Skin epidermis (tissue), 12 donors: ENCODE results near the gene PRLH.
"Not testable (repeated sequence)": the region's sequence is repeated elsewhere in the genome, so short reads cannot be mapped to it uniquely, and the experiment has no call there.

Source experiments
- H3K27ac ChIP-seq, 21 experiments: fragments of 200-600 bp; sonication (generic) in 11 of 21; one replicate each; pipeline ENCODE4 v1.5.0; 2020; ENCODE audit warnings: mild to moderate bottlenecking in 3 of 21, inconsistent platforms in 2 of 21, moderate library complexity in 2 of 21
- H3K4me3 ChIP-seq, 7 experiments: fragments of 200-600 bp; sonication (generic) in 2 of 7; one replicate each; pipeline ENCODE4 v1.5.0; 2020; ENCODE audit warnings: inconsistent platforms in 2 of 7, mild to moderate bottlenecking in 2 of 7, moderate library complexity in 1 of 7

The PRLH gene

GRCh38 chr2:237596520-237597195, 30.3 kb downstream of the PRLH start:
- no peak overlapping the region for H3K27ac ChIP-seq

GRCh38 chr2:237597196-237598145, 31.1 kb downstream of the PRLH start:
- Histone ChIP-seq H3K27ac (no peak overlapping the region), H3K4me3 (no peak overlapping the region)

More at GRCh38 chr2:237596520-237597195, 30.3 kb downstream of the PRLH start:
- H3K4me3 ChIP-seq: no peak overlapping the region

GRCh38 chr2:237598468-237599208, 32.3 kb downstream of the PRLH start:
- Histone ChIP-seq H3K4me3 (no peak overlapping the region), H3K27ac (no peak overlapping the region)

GRCh38 chr2:237599465-237600110, 33.2 kb downstream of the PRLH start:
- Histone ChIP-seq H3K4me3 (no peak overlapping the region), H3K27ac (peak overlapping the region in 11 of 21 experiments; percentile 5 to 81 (median 37))

GRCh38 chr2:237600205-237600846, 34.0 kb downstream of the PRLH start:
- H3K27ac ChIP-seq: peak overlapping the region in 12 of 21 experiments; percentile 5 to 81 (median 40)

GRCh38 chr2:237601453-237602116, 35.2 kb downstream of the PRLH start:
- Histone ChIP-seq H3K27ac (no peak overlapping the region), H3K4me3 (no peak overlapping the region)

More at GRCh38 chr2:237600205-237600846, 34.0 kb downstream of the PRLH start:
- no peak overlapping the region for H3K4me3 ChIP-seq

- no peak overlapping the region for H3K4me3 ChIP-seq
- H3K27ac ChIP-seq: no peak overlapping the region
Measured at GRCh38 chr2:237602409-237602808, 36.0 kb downstream of the PRLH start.

- peak overlapping the region in 8 of 21 experiments; percentile 37 to 66 (median 59) for H3K27ac ChIP-seq
- no peak overlapping the region for H3K4me3 ChIP-seq
Measured at GRCh38 chr2:237603049-237603717, 36.8 kb downstream of the PRLH start.

GRCh38 chr2:237603718-237604362, 37.5 kb downstream of the PRLH start:
- H3K27ac ChIP-seq: peak overlapping the region in 14 of 21 experiments; percentile 8 to 66 (median 54)
- no peak overlapping the region for H3K4me3 ChIP-seq

GRCh38 chr2:237604391-237604790, 38.0 kb downstream of the PRLH start:
- H3K27ac ChIP-seq: peak overlapping the region in 11 of 21 experiments; percentile 30 to 62 (median 52)
- no peak overlapping the region for H3K4me3 ChIP-seq

GRCh38 chr2:237604960-237605359, 38.6 kb downstream of the PRLH start:
- H3K27ac ChIP-seq: no peak overlapping the region

GRCh38 chr2:237606522-237606921, 40.1 kb downstream of the PRLH start:
- H3K27ac ChIP-seq, H3K4me3 ChIP-seq: not testable (repeated sequence)

More at GRCh38 chr2:237604960-237605359, 38.6 kb downstream of the PRLH start:
- H3K4me3 ChIP-seq: no peak overlapping the region

- H3K4me3 ChIP-seq: no peak overlapping the region
- H3K27ac ChIP-seq: no peak overlapping the region
Measured at GRCh38 chr2:237612527-237613357, 46.4 kb downstream of the PRLH start.

- peak overlapping the region in 1 of 21 experiments; percentile 9 for H3K27ac ChIP-seq
- H3K4me3 ChIP-seq: no peak overlapping the region
Measured at GRCh38 chr2:237613679-237614078, 47.3 kb downstream of the PRLH start.

GRCh38 chr2:237614151-237614720, 47.9 kb downstream of the PRLH start:
- no peak overlapping the region for H3K4me3 ChIP-seq
- H3K27ac ChIP-seq: no peak overlapping the region

GRCh38 chr2:237615631-237616249, 49.4 kb downstream of the PRLH start:
- peak overlapping the region in 16 of 21 experiments; percentile 10 to 88 (median 52) for H3K27ac ChIP-seq
- no peak overlapping the region for H3K4me3 ChIP-seq
